HG02678 (cell line): Measurements from ENCODE around the gene PSMB7.

Source experiments
- ATAC-seq: cut with Tn5 transposase; IDR thresholded peaks from one replicate; pipeline ENCODE4 v1.9.1; 2021; ENCODE audit warnings: mild to moderate bottlenecking, moderate library complexity; ENCODE audit not compliant: unreplicated experiment

Gene PSMB7

DNA sequence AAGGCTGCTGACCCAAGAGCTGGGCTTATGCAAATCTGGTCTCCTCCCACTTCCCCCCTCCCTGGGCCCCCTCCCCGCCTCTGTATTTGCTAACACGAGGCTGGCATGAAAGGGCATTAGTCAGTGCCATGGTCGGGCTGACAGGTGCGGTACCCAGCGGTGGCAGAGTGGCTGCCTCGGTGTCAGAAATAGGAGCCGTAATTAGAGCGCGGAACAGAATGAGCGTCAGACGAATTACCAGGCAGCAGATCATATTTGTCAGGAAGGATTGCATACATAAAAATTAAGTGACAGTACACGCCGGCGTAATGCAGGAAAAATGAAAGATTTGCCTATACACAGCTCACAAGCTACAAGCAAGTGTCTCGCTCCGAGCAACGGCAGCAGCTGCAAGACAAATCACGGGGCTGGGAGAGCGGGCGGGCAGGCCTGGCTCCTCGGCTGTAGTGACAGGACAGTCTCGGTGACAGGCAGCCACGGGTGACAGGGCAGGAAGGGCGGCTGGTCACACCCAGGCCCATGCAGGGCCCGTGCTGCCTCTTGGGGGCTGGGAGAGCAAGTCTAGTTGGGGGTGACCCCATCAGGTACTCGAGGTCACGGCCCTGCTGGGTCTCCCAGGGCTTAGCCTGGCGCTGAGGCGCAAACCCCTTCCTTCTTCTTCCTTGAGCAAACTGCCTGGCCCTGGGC lies 85.1 kb downstream of the PSMB7 start:
- no peak for ATAC-seq

DNA sequence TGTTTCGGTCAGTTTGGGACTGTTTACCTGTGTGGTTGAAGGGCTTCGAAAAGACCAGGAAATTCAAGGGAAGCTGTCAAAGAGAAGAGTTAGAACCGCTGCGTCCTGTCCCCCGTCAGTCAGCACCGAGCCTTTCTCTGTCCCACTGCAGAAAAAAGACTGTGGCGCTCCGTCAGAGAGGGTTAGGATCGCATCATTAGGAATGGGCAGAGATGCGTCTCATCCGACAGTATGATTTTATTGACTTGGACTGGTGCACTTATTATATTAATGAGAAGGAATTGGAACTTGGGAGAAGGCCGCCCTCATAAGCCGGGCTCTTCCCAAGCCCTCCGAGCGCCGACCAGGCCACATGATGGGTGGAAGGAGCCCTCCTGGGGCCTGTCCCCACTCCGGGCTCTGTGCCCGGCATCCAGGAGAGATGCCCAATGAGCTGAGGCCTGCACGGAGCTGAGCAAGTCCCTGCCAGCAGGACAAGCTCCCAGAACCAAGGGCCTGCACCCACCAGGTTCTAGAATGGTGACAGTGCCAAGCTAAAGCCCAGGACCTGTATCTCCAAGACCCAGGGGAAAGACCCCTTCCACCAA lies 85.9 kb downstream of the PSMB7 start:
- ATAC-seq: no peak

DNA sequence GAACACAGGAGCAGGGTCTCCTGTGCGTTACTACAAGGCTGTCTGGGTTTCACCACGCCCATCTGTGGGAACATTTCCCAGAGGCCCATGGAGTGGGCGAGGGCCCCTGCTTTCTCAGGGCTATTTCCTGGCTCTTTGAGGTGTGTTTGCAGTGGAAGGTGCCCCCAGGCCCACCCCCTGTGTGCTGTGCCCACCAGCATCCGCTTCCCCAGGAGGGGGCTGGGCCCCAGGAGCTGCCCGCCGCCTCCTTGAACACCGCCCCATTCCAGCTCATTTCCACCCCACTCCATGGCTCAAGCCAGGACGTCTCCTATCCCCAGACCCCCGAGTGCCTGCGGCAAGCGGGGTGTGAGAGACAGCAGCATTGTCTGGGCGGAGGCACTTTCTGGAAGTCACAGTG lies 87.0 kb downstream of the PSMB7 start:
- ATAC-seq: no peak

DNA sequence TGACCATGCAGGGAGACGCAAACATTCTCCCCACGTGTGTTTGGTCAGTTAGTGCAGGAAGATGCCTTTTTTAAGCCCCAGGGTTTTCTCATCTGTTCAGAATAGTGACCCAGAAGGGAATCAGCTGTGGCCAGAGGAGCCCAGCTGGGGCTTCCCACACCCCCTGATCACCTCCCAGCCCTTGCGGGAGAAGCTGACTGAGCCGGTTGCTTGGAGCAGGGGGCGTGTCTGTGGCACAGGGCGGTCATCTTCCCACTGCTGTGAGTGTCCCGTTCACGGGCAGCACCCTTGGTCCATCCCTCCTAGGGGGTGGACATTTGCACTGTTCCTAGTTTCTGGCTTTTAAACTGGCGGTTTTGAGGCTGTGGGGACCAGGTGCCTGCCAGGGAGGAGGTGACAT lies 87.8 kb downstream of the PSMB7 start:
- ATAC-seq: no peak

DNA sequence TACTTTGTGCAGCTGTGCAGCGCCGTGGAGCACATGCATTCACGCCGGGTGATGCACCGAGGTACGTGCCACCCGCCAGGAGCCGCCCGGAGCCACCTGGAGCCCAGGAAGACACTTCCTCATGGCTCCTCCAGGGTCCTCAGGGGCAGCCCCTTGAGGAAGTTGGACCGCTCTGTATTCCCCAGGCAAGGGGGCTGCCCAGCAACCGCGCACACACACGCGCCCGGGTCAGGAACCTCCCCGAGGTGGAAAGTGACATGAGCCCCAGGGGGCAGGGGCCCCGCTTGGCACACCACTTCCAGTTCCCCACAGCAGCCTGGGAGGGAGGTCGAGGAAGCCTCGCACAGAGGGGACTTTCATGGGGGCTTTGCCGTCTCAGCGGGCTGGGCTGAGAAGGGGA lies 88.9 kb downstream of the PSMB7 start:
- ATAC-seq: no peak

DNA sequence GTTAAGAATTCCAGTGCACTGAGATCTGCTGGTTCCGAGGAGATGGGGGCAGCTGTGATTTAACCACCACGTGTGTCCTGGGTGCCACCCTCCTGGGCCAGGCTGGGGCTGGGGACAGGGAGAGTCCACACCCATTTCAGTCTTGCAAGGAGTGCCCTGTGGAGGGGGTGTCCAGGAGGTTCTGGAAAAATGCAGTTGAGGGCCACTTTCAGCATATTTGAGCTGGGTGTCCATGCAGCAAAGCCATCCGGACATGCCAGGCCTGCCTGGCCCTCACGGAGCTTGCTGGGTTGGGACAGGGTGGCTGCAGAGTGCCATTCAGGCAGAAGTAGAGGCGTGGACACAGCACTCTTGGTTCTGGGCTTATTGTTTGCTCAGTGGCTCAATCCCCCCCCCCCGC lies 89.4 kb downstream of the PSMB7 start:
- no peak for ATAC-seq

DNA sequence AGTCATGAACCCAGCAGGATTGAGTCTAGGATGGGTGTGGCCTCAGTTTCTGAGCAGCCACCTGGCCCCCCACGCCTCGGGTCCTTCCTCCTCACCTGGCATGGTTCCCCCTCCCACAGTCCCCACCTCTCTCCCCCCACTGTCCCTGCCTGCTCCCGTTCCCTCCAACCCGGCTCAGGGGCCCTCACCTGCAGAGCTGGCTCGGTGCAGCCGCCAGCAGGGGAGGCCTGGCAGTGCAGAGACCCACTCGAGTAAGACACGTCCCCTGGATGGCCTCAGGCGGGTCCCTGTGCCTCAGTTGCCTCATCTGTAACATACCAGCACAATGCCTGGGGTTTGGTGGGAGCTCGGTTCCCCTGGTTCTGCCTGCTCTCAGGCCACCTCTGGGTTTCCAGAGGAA lies 91.3 kb downstream of the PSMB7 start:
- ATAC-seq: no peak

DNA sequence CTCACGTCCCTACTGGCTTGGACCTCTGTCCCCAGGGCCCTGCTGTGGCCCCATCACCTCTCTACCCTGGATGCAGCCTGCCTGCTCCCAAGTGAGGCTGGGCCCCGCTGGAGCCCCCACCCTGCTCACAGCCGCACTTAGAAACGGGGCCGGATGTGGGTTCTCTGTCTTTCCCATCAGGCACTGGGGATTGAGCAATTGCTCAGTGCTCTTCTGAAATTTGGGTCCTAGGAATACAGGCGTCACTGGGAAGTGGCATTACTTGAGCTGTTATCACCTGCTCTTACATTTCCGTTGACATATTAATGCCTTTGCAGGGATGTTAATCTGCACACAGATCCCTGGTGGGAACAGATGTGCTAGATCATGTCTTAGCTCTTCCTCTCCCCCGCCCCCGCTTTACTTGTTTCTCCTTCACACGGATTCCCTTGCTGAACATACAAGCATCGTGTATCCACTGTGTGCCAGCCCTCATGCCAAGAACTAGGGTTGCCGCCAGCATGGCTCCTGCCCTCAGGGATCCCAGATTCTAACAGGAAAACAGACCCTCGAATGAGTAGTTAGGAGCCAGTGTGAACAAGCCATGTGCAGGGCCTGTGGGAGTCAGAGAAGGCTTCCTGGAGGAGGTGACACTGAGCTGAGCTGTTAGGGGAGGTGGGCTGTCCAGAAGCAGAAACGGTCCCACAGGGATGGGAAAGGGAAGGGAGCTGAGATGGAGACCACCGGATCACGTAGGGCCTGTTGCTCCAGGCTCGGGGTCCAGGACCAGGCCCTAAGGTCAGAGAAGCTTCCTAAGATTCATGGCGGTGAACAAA lies 92.4 kb downstream of the PSMB7 start:
- no peak for ATAC-seq

DNA sequence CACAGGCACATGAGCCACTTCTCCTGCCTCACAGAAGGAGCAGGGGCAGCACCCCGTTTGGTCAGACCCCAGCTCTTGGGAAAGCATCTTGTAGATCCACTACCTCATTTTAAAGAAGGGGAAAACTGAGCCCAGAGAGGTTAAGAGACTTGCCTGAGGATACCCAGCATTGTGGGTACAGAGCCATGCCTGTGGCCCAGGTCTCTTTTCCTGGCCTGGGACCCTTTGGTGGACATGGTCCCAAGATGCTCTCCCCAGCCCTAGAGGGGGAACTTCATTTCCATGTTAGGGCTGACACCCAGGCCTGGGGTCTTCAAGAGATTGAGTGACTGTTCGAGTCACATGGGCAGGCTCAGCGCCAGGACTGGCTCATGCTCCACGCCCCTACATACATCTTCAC lies 93.3 kb downstream of the PSMB7 start:
- ATAC-seq: no peak

DNA sequence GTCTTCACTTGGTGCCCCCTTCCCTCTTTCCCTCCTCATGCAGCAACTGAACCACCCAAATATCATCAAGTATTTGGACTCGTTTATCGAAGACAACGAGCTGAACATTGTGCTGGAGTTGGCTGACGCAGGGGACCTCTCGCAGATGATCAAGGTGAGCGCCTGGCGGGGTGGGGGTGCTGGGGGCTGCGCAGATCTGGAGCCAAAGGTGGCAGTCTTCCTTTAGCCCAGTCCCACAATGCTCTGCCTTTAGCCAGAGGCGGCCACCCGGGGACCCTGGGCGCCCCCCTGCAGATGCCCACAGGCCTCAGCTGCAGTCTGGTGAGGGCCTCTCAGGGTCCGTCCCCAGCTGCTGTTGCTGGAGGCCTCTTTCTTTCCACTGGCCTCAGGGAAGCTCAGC lies 93.8 kb downstream of the PSMB7 start:
- ATAC-seq: no peak

DNA sequence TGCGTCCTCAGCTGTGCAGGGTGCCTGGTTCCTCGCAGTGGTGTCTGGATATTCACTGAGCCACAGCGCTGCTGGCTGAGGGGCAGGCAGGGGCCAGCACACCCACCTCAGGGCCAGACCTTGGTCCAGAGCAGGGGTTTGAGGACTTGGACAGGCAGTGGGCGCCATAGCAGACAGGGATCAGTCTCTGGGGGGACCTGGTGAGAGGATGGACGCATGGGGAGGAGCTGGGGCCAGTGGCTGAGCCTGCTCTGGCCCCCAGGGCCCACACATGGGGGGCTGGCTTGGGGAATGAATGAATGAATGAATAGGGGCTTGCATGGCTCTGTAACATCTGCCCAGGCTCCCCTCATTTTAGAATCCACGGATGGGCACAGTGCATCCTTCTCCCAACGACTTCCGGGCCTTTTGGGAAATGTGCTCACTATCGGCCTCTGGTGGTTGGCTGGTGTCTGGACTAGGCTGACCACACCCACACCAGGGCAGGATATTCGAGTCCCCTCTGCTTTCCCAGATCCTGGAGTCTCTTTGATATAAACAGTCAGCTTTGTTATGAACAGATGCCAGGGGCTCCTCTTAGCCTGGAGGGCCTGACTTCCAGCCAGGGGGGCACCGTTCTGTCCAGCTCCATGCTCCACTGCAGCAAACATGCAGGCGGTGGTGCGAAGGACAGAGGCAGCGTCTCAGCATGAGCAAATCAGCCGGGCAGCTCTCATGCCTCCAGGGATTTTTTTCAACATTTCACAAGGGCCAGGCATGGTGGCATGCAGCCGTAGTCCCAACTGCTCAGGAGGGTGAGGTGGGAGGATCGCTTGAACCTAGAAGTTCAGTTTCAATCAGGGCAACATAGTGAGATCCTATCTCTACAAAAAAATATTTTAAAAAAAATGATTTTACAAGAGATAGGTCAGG lies 94.9 kb downstream of the PSMB7 start:
- peak; percentile 52 for ATAC-seq

DNA sequence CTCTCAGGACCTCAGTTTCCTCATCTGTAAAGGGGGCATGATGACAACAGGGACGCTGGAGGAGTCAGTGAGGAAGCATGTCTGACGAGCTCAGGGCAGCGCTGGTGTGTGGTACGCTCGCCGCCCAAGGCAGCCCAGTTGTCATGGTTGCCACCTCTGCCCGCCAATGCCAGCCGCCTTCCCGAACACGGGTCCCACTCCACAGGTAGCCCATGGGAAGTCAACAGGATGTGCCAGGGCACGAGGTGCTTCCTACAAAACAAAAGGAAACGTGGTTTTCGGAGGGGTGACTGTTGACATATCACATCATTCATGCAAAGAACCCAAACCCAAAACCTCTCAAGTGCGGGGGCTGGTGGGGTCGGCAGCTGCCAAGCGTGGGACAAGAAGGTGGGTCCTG lies 99.4 kb downstream of the PSMB7 start:
- no peak for ATAC-seq

DNA sequence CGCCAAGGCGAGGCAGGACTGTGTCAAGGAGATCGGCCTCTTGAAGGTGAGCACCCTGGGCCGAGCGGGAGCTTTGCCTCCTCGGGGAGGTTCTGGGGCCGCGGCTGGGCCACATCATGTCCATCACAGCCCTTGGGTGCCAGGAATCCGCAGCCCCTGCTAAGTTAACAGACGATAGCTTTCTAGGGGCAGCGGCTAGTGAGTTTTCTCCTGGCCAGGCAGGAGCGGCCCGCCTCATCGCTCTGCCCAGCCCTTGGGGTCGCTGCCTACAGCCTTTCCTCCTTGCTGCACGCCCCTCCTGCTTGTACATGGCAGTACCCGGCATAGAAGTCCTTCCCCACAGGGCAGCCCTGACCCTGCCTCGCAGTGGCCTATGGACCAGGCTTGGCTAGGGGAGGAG lies 101.3 kb downstream of the PSMB7 start:
- no peak for ATAC-seq

DNA sequence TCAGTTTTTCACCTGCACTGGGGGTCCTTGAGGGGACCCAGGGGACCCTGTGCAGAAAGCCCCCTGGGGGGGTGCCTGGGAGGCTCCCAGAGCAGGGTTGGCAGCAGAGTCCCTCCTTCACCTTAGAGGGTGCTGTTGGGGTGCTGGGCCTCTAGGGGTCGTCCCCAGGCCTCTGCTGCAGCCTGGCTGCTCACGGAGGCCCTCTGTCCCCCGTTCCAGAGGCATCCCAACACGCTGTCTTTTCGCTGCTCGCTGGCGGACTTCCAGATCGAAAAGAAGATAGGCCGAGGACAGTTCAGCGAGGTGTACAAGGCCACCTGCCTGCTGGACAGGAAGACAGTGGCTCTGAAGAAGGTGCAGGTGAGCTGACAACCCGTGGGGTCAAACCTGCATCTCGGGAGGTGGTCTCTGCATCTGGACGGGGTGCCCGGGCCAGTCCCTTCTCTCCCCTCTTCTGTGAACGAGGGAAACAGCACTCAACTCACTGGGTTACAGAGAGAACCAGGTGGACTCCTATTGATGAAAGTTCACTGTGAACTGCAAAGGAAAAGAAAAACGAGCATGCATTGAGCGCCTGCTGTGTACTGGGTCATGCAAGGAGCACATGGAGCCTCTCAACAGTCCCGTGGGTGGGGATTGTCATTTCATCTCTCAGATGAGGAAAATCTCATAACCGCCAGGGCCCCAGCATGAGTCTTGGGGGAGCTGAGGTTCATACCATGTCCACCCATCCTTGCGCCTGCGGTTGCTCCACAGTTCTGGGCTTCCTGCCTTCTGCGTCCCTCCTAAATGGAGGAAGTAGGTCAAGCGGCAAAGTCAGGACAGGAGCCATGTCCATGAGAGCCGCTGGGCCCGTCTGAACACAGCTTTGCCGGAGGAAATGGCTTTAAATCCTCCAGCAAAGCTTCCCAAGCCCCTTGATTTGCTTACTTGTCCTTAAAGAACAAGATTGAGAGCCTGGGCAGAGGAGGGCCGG lies 102.7 kb downstream of the PSMB7 start:
- no peak for ATAC-seq

DNA sequence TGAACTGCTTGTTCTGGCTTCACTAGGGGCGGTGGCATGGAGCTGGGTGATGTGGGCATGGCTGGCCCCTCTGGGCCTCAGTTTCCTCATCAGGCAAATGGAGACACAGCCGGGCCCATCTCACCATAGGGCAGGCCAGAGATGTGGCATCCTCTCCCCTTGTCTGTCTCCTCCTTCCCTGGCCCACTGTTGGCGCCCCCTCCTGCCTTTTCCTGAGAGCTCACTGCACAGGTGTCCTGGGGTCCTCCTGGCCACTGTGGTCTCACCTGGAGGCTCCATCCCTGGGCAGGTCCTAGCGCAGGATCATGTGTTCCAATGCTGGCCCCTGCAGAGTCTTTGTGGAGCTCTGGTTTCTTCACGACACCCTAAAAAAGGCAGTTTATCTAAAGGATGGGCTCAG lies 104.0 kb downstream of the PSMB7 start:
- no peak for ATAC-seq

DNA sequence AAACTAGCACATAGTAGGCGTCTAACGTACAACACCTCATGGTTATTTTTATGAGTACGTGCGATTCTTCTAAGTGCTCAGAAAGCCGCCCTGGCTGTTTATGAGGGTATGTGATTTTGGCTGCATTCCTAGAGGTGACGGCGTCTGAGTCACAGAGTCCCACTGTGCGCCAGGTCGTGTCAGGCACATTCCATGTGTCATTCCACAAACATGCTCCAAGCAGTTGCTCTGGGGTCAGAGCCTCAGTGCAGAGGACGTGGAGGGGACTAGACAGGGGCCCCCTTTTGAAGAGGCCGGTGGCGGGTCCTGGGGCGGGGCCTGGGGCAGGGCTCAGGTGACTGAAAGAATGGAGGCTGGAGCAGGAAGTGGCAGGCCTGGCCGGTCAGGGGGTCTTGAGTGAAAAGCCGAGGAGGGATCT lies 105.6 kb downstream of the PSMB7 start:
- no peak for ATAC-seq

DNA sequence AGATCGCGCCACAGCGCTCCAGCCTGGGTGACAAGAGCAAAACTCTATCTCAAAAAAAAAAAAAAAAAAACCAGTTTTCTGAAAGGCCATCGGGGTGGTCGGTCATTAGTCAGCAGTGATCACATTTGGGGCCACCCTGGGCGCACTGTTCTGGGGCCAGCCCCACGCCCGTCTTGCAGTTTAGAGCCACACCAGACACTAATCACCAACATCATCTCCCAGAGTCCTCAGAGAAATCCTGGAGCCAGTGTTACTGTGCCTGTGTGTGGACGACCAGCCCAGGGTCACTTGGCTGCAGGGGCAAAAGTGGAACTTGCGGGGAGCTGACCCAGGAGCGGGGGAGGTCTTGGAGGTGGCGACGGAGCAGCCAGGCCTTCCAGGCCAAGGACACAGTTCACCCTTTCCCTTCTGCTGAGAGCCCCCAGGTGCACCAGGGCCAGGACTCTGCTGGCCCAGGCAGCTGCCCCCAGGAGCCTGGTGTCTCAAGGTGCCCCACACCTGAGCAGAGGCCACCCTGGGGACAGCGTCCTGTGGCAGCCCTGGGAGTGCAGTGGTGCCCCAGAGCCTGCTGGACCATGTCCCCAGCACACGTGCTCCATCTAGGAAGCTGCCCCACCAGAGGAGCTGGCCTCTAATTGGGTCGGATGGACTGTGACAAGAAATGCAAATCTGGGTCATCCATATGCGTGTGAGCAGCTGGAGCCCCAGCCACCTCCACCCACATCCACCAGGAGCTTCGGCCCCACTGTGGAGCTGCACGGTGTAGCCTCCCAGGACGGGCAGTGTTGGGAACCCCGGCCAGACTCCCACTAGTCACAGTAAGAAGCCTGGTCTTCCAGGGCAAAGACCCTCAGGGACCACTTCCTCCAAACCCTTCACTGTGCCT lies 106.4 kb downstream of the PSMB7 start:
- no peak for ATAC-seq

DNA sequence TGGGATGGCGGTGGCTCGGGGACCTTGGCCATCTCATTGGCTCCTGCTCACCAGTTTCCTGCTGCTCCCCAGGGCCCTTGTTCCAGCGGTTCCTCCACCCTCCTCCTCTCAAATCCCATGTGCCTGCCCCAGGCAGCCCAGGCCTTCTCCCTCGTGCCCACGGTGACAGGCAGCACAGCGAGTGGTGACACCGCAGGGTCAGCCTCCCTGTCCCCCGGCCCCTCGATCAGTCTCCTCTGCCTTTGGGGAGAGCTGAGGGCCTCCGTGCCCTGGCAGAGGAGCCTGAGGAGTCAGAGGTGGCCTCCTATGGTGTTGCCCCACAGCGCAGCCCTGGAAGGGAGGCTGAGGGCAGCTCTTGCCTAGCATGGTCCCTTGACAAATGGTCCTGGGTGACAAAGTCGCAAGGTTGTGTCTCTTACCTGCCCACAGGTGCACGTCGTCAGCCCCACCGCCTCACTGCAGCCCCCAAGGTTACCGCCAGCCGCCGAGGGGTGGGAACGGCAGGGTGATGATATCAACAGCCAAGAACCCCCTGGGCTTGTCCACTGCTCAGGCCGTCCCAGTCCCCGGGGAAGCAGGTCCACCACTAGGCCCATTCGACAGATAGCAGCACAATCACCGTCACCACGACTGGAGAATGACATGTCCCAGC lies 107.7 kb downstream of the PSMB7 start:
- no peak for ATAC-seq
